A549 (cell line): ENCODE results near the gene EXPH5. TPM values are rescaled to one million over a fixed set of nuclear protein-coding genes. Genes with fewer than 3 reads are reported as not detected.

ENCODE experiments used
- ATAC-seq, 2 experiments: fragments of 200-7000 bp in 1 of 2; fragments of >200 bp in 1 of 2; cut with Nextera tagmentation in 1 of 2; cut with Tn5 transposase in 1 of 2; 3 replicates each; pipeline versions ENCODE4 v1.8.0 to v1.9.1; 2018 to 2020; ENCODE audit warnings: mild to moderate bottlenecking in 1 of 2, moderate library complexity in 1 of 2
- CTCF ChIA-PET: fragments of 300-600 bp; sonication (Branson Sonifier 250); formaldehyde crosslinking; extraction: SDS; loops from one replicate; lab custom pipeline; 2021; ENCODE audit warnings: antibody characterized with exemption, inconsistent platforms; lab: Yijun Ruan, JAX
- POLR2A ChIA-PET: fragments of 350-600 bp; formaldehyde crosslinking; extraction: SDS; loops from one replicate; lab custom pipeline; 2021; ENCODE audit warnings: antibody characterized with exemption, inconsistent platforms; lab: Yijun Ruan, JAX
- DNase-seq, 2 experiments: peaks; one replicate each; pipeline versions ENCODE4 v3.0.0 to v3.0.0-alpha.2; 2011 to 2016; ENCODE audit warnings: low read depth in 1 of 2, low spot score in 1 of 2
- FAIRE-seq: peaks from 2 replicates; lab custom pipeline; 2011; peaks lifted over from hg19 to GRCh38; lab: Jason Lieb, UNC
- H3K27ac ChIP-seq, 2 experiments: fragments of >200 bp; sonication (Bioruptor Twin); formaldehyde crosslinking; 3 replicates each; pipeline ENCODE4 v1.5.1; 2016 to 2017
- H3K4me1 ChIP-seq: fragments of >200 bp; sonication (Bioruptor Twin); formaldehyde crosslinking; 3 replicates; pipeline ENCODE4 v1.6.1; 2016
- H3K4me2 ChIP-seq: fragments of >200 bp; sonication (Bioruptor Twin); formaldehyde crosslinking; 3 replicates; pipeline ENCODE4 v1.6.1; 2016
- H3K4me3 ChIP-seq: fragments of >200 bp; sonication (Bioruptor Twin); formaldehyde crosslinking; 3 replicates; pipeline ENCODE4 v1.5.1; 2016
- H3K9me3 ChIP-seq: fragments of >200 bp; sonication (Bioruptor Twin); formaldehyde crosslinking; 3 replicates; pipeline ENCODE4 v1.6.1; 2016
- BHLHE40 ChIP-seq: IDR thresholded peaks from 2 replicates; pipeline ENCODE4 v1.6.1; 2012; ENCODE audit warnings: low read depth, low read length, inconsistent platforms
- CBX8 ChIP-seq: fragments of 200-600 bp; sonication (generic); IDR thresholded peaks from 2 replicates; pipeline ENCODE4 v1.6.1; 2016
- CHD2 ChIP-seq: fragments of 150-350 bp; IDR thresholded peaks from 2 replicates; pipeline ENCODE4 v1.6.1; 2014; ENCODE audit warnings: low read length; ENCODE audit not compliant: partially characterized antibody
- EHF ChIP-seq: fragments of 250-450 bp; sonication (Bioruptor Pico); IDR thresholded peaks from 2 replicates; pipeline ENCODE4 v1.5.0; 2020; ENCODE audit warnings: mild to moderate bottlenecking
- EP300 ChIP-seq, 2 experiments: fragments of >200 bp; sonication (Bioruptor Twin); formaldehyde crosslinking; IDR thresholded peaks; 2 replicates in 1 of 2; 3 replicates in 1 of 2; pipeline ENCODE4 v1.6.1; 2016 to 2017
- ESRRA ChIP-seq: fragments of 150-350 bp; IDR thresholded peaks from 2 replicates; pipeline ENCODE4 v1.6.1; 2014; ENCODE audit warnings: mild to moderate bottlenecking, low read length, borderline replicate concordance
- GATA3 ChIP-seq: IDR thresholded peaks from 2 replicates; pipeline ENCODE4 v1.6.1; 2012; ENCODE audit warnings: borderline replicate concordance
- JUNB ChIP-seq: fragments of >200 bp; sonication (Bioruptor Twin); formaldehyde crosslinking; IDR thresholded peaks from 2 replicates; pipeline ENCODE4 v1.6.1; 2016
- KDM1A ChIP-seq: fragments of 200-600 bp; sonication (generic); IDR thresholded peaks from 2 replicates; pipeline ENCODE4 v1.6.1; 2016; ENCODE audit warnings: low read depth, mild to moderate bottlenecking
- KDM5A ChIP-seq: fragments of 200-600 bp; sonication (generic); IDR thresholded peaks from 2 replicates; pipeline ENCODE4 v1.6.1; 2016; ENCODE audit warnings: antibody characterized with exemption, mild to moderate bottlenecking
- NR3C1 ChIP-seq: fragments of >200 bp; sonication (Bioruptor Twin); formaldehyde crosslinking; IDR thresholded peaks from 3 replicates; pipeline ENCODE4 v1.6.1; 2017
- PHF8 ChIP-seq: fragments of 200-600 bp; sonication (generic); IDR thresholded peaks from 2 replicates; pipeline ENCODE4 v1.6.1; 2016; ENCODE audit warnings: low read depth, mild to moderate bottlenecking, antibody characterized with exemption, moderate library complexity, borderline replicate concordance
- POLR2AphosphoS2 ChIP-seq: conservative IDR thresholded peaks from 2 replicates; pipeline ENCODE4 v1.6.1; 2012; ENCODE audit warnings: low read length, improper control_type of control experiment, inconsistent platforms
- RARB ChIP-seq: fragments of 250-450 bp; sonication (Bioruptor Pico); IDR thresholded peaks from 2 replicates; pipeline ENCODE4 v1.8.0; 2021; ENCODE audit warnings: mild to moderate bottlenecking, moderate library complexity
- RFX5 ChIP-seq: fragments of 450-650 bp; IDR thresholded peaks from 2 replicates; pipeline ENCODE4 v1.7.1; 2014; ENCODE audit warnings: antibody characterized with exemption, mild to moderate bottlenecking, moderate library complexity
- SMC3 ChIP-seq: fragments of >200 bp; sonication (Bioruptor Twin); formaldehyde crosslinking; IDR thresholded peaks from 3 replicates; pipeline ENCODE4 v1.6.1; 2018; ENCODE audit warnings: inconsistent platforms
- TP53 ChIP-seq: fragments of 250-450 bp; sonication (Bioruptor Pico); IDR thresholded peaks from 2 replicates; pipeline ENCODE4 v1.5.0; 2021; ENCODE audit warnings: mild to moderate bottlenecking, moderate library complexity
- ZFP36 ChIP-seq: fragments of 450-650 bp; IDR thresholded peaks from 2 replicates; pipeline ENCODE4 v1.6.1; 2014; ENCODE audit warnings: borderline replicate concordance; ENCODE audit not compliant: partially characterized antibody
- ZNF302 ChIP-seq: fragments of 250-450 bp; sonication (Bioruptor Pico); IDR thresholded peaks from 2 replicates; pipeline ENCODE4 v1.9.0; 2021; ENCODE audit warnings: inconsistent platforms, mild to moderate bottlenecking, moderate library complexity
- ZSCAN20 ChIP-seq: fragments of 250-450 bp; sonication (Bioruptor Pico); IDR thresholded peaks from 2 replicates; pipeline ENCODE4 v1.8.0; 2022; ENCODE audit warnings: mild to moderate bottlenecking, moderate library complexity
- WGBS: methylation state at CpG from one replicate; pipeline ENCODE4 v1.1.6; 2017; ENCODE audit errors: missing lambda C conversion rate; 5-methylcytosine and 5-hydroxymethylcytosine counted together
- polyA plus RNA-seq, 4 experiments: library from polyadenylated mRNA; depleted of rRNA in 3 of 4; stranded (reverse); fragments of >200 nt; fragmentation: RNase III in 1 of 4; extraction: RNeasy Plus Mini Kit Qiagen cat#74134 plus additional on column Dnase treatment in 1 of 4; gene quantifications; 2 replicates in 3 of 4; 3 replicates in 1 of 4; pipeline ENCODE4 v1.2.3, GENCODE V29; 2011 to 2017
- TF ChIP-seq, protein P1 (sequence below): fragments of 250-450 bp; sonication (Bioruptor Pico); IDR thresholded peaks from 2 replicates; pipeline ENCODE4 v1.5.0; 2020; ENCODE audit warnings: low read depth, mild to moderate bottlenecking, moderate library complexity
- TF ChIP-seq, protein P2 (sequence below): IDR thresholded peaks from 2 replicates; pipeline ENCODE4 v1.6.1; 2012
- TF ChIP-seq, protein P3 (sequence below): fragments of 450-650 bp; IDR thresholded peaks from 2 replicates; pipeline ENCODE4 v1.6.1; 2014; ENCODE audit warnings: antibody characterized with exemption
- TF ChIP-seq, protein P4 (sequence below): IDR thresholded peaks from 2 replicates; pipeline ENCODE4 v1.6.1; 2012

Gene EXPH5
- polyA plus RNA-seq, 2 of the 4 experiments (the other 2 are of a cell fraction) = 0.01 to 0.37 TPM

DNA sequence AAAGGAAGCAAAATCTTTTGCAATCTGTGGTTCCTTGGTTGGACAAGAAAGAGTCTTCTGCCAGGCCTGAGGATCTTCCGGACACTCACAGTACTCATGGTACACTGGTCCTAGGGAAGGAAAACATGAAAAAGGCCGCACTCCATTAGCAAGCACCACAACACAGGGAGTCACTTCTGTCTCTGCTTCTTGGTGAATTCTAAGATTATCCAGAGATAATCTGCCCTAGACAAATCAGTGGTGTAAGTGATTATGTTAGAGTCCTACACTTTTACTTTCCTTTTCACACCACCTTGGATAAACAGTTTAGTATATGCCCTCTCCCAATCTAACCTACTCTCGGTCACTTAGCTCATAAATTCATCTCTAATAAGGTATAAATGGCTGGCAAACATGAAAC lies 107.2 kb downstream of the EXPH5 start:
- no peak overlapping the region for H3K27ac ChIP-seq
- H3K4me1 ChIP-seq = no peaks in the 10 kb centered on the region
- no peak overlapping the region for H3K4me2 ChIP-seq
- no peak for ATAC-seq
- no peak for DNase-seq
- TF ChIP-seq KDM5A (no peak), ESRRA (no peak), EP300 (IDR thresholded peaks at IDR 0.05) (no peak), GATA3 (no peak), TP53 (no peak), ZSCAN20 (no peak)
- TF ChIP-seq, protein P1, sequence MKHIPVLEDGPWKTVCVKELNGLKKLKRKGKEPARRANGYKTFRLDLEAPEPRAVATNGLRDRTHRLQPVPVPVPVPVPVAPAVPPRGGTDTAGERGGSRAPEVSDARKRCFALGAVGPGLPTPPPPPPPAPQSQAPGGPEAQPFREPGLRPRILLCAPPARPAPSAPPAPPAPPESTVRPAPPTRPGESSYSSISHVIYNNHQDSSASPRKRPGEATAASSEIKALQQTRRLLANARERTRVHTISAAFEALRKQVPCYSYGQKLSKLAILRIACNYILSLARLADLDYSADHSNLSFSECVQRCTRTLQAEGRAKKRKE (CRISPR knock-in tag) = no peak
- TF ChIP-seq, protein P2, sequence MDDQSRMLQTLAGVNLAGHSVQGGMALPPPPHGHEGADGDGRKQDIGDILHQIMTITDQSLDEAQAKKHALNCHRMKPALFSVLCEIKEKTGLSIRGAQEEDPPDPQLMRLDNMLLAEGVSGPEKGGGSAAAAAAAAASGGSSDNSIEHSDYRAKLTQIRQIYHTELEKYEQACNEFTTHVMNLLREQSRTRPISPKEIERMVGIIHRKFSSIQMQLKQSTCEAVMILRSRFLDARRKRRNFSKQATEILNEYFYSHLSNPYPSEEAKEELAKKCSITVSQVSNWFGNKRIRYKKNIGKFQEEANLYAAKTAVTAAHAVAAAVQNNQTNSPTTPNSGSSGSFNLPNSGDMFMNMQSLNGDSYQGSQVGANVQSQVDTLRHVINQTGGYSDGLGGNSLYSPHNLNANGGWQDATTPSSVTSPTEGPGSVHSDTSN = no peak
- H3K4me3 ChIP-seq = no peak overlapping the region
- FAIRE-seq = no peak
- ChIA-PET CTCF (no interaction called here), POLR2A (no interaction called here)
- 95% methylated on average over 3 of the region's 3 CpGs for WGBS
- no peaks in the 10 kb centered on the region for H3K9me3 ChIP-seq

DNA sequence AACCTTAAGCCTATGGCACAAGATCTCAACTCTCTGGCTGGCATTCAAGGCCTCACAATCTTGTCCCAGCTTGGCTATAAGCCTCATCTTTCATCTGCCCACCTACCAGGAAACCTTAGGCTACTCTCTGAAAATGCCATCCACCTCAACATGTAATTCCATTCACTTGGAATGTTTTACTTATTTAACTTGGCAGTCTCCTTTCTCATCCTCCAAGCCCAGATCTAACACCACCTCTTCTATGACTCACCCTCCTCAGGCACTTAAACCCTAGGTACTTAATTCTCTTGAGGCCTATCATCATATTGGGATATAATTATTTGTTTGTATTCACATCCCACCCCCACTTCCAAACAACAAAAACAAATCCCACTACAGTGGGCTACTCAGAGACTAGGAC lies 110.4 kb downstream of the EXPH5 start:
- no peak overlapping the region for H3K4me3 ChIP-seq
- TF ChIP-seq BHLHE40 (no peak), KDM1A (no peak), SMC3 (no peak), CHD2 (no peak)
- no peak overlapping the region for H3K4me2 ChIP-seq
- no peak for ATAC-seq
- ChIA-PET CTCF (no interaction called here), POLR2A (no interaction called here)
- no peaks in the 10 kb centered on the region for H3K4me1 ChIP-seq
- no peak for DNase-seq
- no peaks in the 10 kb centered on the region for H3K9me3 ChIP-seq
- H3K27ac ChIP-seq = no peak overlapping the region
- FAIRE-seq = no peak

DNA sequence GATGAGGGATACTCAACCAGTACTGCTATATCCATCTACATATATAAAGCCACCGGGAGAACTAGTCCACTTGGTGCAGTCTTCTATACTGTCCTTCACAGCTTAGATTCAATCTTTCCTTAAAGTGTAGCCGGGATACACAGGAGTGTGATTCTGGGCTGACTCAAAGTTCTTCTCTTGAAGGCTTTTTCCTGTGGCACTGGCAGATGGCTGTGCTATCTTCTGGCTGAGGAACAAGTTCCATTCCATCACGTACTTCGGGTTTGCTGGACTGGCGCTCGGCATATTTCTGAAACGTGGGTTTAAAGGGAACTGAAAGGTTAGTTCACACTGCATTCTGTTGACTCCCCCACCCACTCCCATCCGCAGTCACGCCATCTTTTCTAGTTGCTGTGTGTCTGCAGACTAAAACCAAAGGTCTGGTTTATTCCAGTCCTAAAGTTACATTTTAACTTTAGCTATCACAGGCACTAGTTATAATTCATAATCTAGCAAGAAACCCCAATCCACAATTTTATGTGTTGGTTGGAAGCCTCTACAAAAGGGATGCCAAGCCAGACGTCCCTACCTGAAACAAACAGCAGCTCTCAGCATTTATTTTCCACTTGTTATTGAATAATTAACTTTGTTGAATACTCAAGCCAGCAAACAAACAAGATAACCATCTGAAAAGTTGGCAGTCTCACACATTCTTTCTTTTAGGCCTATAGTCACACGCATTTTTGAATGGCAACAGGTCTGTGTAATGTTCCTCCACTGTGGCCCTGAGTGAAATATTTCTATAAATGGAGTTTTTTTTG lies 118.7 kb downstream of the EXPH5 start:
- no peaks in the 10 kb centered on the region for H3K4me1 ChIP-seq
- FAIRE-seq (no peak), DNase-seq (no peak), ATAC-seq (no peak)
- no peak for TF ChIP-seq POLR2AphosphoS2
- TF ChIP-seq NR3C1 = no peak
- no peak for TF ChIP-seq ZFP36
- TF ChIP-seq, protein P3, sequence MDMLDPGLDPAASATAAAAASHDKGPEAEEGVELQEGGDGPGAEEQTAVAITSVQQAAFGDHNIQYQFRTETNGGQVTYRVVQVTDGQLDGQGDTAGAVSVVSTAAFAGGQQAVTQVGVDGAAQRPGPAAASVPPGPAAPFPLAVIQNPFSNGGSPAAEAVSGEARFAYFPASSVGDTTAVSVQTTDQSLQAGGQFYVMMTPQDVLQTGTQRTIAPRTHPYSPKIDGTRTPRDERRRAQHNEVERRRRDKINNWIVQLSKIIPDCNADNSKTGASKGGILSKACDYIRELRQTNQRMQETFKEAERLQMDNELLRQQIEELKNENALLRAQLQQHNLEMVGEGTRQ = no peak
- no peak for TF ChIP-seq RFX5
- TF ChIP-seq, protein P1 (CRISPR knock-in tag) = no peak
- no peak for TF ChIP-seq CBX8
- no peak for TF ChIP-seq PHF8
- no peak for TF ChIP-seq ZNF302 (CRISPR knock-in tag)
- TF ChIP-seq RARB (CRISPR knock-in tag) = no peak
- no peak for TF ChIP-seq JUNB
- no peak for TF ChIP-seq EHF
- TF ChIP-seq, protein P4, sequence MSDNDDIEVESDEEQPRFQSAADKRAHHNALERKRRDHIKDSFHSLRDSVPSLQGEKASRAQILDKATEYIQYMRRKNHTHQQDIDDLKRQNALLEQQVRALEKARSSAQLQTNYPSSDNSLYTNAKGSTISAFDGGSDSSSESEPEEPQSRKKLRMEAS = no peak
- no peak overlapping the region for H3K27ac ChIP-seq
- POLR2A ChIA-PET = no interaction called here
- CTCF ChIA-PET = no interaction called here
- 87% methylated on average over 11 of the region's 11 CpGs for WGBS
- H3K4me3 ChIP-seq = no peak overlapping the region
- no peaks in the 10 kb centered on the region for H3K9me3 ChIP-seq
- H3K4me2 ChIP-seq = no peak overlapping the region
